ENCODE results near the gene SELENOV.
A peak's percentile ranks its signal among the peaks of the same experiment; 100 is the strongest.
"Not testable (repeated sequence)": the region's sequence is repeated elsewhere in the genome, so short reads cannot be mapped to it uniquely, and the experiment has no call there.

Gene SELENOV, protein sequence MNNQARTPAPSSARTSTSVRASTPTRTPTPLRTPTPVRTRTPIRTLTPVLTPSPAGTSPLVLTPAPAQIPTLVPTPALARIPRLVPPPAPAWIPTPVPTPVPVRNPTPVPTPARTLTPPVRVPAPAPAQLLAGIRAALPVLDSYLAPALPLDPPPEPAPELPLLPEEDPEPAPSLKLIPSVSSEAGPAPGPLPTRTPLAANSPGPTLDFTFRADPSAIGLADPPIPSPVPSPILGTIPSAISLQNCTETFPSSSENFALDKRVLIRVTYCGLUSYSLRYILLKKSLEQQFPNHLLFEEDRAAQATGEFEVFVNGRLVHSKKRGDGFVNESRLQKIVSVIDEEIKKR

DNA sequence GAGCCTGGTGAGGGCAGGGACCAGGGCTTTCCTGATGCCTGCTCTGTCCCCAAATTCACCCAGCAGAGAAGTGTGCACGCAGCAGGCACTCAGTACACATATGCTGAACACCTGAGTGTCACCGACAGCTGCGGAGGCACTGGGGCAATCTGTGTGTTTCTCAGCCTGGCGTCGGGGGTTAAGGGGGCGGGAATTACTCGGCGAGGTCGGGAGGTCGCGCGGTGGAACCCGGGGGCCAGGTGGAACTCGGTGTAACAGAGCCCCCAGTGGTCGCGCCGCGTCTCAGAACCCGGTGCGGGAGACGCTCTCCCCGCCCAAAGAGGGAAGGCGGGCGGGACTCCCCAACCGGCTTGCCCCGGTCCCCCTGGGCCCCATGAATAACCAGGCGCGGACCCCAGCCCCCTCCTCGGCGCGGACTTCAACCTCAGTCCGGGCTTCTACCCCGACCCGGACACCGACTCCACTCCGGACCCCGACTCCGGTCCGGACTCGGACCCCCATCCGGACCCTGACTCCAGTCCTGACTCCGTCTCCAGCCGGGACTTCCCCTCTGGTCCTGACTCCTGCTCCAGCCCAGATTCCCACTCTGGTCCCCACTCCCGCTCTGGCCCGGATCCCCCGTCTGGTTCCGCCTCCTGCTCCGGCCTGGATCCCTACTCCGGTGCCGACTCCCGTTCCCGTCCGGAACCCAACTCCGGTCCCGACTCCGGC lies at the start of gene SELENOV:
Gene SELENOV, plus strand, starts transcription at position 300 of the 711 bp plus-strand sequence. Its CDS starts 74 bp downstream, at position 374.
- DNase-seq: no peak

DNA sequence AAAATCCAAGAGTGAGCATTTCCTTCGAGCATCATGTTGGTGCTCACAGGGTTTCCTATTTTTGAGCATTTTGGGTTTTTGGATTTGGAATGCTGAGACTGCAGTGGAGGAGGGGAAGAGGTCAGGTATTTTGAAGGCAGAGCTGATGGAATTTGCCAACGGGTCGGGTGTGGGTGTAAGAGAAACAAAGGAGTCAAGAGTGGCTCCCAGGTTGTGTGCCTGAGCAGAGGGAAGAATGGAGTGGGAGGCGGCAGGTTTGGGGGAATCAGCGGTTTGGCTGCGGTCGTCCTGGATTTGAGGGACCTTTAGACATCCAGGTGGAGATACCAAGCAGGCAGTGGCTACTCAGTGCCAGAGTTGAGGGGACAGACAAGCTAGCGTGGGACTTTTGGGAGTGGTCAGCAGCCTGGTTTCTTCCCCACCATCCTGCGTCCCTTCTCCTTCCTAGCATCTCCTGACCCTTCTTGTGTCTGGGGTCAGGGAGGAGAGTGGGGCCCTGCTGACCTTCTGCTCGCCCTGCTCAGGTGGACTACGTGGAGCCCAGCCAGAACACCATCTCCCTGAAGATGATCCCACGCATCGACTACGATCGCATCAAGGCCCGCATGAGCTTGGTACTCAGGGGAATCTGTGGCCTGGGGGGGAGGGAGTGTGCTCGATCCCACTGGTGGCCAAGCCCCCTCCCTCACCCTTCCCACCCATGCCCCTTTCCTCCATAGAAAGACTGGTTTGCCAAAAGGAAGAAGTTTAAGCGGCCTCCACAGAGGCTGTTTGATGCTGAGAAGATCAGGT lies 48.8 kb upstream of the SELENOV start:
- DNase-seq: no peak

DNA sequence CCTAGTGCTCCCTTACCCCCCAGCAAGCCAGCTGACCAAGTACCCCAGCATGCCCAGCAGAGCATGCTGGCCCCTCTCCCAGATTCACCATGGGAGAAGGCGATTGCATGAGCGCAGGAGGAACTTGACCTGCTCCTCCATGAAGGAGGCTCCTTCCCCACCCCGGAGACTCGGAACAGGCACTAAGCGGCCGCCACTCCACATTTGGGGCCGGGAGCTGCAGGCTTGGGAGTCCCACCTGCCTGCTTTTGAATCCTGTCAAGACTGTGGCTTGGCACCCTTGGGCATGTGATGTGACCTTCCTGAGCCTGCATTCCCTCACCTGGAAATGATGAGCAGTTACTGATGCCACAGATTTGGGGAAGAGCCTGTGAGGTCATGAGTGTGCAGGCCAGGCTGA lies 47.0 kb upstream of the SELENOV start:
- DNase-seq: no peak

DNA sequence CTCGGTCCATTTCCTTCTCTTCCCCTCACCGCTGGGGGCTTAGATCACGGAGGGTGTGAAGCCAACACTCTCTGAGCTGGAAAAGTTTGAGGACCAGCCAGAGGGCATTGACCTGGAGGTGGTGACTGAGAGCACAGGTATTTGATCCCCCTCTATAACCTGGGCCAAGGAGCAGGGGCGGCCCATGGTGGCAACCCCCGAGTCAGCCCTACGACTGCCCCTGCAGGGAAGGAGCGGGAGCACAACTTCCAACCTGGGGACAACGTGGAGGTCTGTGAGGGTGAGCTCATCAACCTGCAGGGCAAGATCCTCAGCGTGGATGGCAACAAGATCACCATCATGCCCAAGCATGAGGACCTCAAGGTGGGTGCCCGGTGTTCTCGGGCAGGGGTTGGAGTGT lies 45.9 kb upstream of the SELENOV start:
- no peak for DNase-seq

DNA sequence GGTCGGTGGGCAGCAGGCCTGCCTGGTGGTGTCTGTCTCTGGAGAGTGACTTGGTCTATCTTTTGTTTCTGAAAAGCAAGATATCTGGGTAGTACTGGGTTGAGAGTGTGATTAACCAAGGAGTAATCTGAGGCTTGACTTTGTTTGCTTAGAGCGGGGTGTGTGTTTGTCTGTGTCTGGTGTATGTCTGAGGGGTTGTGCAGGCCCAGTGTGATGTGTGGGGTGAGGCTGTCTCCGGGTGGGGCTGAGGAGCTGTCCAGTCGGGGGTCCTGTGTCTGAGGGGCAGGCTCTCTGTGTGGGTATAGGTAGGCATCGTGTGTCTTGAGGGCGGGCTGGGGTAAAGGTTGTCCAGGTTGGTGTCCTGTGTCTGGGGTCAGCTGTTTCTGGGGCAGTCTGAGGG lies 45.4 kb upstream of the SELENOV start:
- DNase-seq: no peak

DNA sequence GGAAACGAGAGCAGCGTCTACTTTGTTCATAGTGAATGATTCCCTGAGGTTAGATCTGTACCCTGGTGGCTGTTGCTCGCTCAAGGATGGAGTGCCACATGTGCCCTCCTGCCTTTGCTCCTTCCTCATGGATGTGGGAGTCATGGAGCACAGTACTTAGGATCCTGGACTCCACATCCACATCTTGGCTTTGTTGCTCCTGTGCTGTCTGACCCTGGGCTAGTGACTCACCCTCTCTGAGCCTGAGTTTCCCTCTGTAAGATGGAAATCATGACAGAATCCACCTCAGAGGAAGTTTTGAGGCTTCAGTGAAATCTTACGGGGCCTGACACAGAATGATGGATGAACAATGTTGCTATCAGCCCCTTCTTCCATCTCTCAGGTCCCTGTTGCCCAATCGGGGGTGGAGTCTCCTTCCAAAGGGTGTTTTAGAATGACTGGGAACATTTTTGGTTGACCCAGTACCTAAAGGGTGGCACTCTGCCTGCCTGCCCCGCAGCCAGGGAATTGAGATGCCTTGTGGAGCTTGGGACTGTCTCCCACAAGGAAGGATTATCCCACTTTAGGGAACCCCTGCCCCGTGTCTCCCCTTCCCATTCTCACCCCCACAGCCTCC lies 44.1 kb upstream of the SELENOV start:
- DNase-seq: no peak

DNA sequence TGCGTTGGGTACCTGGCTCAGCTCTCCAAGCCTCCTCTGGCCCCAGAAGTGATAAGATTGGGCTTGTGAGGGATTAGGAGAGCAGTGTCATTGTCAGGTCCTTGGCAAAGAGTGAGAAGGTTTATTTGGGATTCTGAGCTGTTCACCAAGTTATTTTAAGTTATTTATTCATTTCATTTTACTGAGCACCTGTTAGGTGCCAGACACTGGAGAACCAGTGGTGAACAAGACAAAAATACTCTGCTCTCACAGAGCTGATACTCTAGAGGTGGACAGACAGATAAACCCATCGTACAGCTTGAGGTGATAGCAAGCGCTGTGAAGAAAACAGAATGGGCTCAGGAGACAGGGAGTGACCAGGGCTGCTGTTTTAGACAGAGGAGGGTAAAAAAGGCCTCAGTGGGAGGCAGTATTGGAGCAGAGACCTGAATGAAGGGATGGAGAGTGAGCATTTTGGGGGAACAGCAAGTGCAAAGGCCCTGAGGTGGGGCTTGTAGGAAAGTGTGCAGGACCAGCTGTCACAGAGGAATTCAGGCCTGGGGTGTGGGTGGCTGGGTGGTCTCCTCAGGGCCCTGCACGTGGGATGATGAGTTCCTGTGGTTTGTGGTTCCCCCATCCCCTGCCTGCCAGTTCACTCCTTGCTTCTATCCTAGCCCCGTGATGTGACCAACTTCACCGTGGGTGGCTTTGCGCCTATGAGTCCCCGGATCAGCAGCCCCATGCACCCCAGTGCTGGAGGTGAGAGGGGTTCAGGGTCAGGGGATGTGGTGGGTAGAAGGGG lies 43.0 kb upstream of the SELENOV start:
- no peak for DNase-seq

DNA sequence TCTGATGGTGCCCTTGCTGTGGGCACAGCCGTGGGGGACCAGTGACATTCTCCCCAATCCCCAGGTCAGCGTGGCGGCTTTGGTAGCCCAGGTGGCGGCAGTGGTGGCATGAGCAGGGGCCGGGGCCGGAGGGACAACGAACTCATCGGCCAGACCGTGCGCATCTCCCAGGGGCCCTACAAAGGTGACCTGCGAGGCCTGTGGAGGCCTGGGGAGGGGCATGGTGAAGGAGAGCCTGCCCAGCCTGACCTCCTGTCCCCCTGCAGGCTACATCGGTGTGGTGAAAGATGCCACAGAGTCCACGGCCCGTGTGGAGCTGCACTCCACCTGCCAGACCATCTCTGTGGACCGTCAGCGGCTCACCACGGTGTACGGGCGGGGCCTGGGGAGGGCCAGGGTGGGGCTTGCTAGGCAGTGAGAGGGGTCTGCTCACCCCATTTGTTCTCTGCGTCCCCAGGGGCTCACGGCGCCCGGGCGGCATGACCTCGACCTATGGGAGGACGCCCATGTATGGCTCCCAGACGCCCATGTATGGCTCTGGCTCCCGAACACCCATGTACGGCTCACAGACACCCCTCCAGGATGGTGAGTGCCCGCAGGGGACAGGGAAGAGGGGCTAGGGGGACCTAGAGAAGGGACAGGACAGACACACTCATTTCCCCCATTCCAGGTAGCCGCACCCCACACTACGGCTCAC lies 42.0 kb upstream of the SELENOV start:
- no peak for DNase-seq

DNA sequence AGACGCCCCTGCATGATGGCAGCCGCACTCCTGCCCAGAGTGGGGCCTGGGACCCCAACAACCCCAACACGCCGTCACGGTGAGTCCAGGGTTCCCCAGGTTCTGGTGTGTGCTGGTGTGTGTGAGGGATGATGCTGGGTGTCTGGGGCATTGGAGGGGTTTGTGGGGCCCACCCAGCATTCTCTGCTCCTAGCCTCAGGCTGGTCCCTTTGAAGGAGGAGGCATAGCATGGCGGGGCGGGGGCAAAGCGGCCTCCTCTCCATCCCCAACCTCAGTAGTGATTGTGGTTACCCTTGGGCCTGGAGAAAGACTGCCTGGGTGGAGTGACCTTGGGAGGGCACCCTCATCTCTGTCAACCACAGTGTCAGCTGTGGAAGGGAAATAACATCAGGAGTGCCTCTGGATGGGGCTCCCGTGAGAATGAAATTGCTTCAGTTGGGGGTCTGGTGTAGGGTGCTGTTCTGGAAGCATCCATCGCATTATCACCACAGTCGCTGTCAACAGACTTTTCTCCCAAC lies 41.4 kb upstream of the SELENOV start:
- DNase-seq: no peak

DNA sequence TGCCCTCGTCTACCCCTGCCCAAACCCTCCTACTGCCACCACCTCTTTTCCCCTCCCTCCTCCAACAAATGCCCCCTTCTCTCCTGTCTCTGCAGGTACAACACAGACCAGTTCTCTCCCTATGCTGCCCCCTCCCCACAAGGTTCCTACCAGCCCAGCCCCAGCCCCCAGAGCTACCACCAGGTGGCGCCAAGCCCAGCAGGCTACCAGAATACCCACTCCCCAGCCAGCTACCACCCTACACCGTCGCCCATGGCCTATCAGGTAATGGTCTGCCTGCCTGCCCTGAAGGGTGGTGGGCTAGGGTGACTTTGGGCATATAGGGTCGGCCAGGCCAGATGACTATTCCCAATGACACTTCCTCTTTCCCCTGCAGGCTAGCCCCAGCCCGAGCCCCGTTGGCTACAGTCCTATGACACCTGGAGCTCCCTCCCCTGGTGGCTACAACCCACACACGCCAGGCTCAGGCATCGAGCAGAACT lies 40.8 kb upstream of the SELENOV start:
- DNase-seq: no peak

DNA sequence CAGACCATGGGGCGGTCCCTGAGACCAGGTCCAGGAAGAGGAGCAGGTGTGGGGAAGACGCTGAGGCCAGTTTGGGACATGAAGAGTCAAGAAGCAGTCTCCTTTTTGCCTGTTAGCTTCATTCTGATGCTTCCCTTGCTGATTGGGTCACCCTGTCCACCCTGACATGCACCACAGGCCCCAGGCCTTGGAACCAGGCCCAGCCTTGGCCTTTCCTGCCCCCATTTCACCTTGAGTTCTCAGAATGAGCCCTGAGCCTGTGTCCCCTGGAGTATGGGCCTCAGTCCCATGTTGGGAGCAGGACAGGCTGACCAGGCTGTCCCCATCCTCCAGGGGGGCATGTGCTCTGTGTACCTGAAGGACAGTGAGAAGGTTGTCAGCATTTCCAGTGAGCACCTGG lies 39.2 kb upstream of the SELENOV start:
- no peak for DNase-seq

DNA sequence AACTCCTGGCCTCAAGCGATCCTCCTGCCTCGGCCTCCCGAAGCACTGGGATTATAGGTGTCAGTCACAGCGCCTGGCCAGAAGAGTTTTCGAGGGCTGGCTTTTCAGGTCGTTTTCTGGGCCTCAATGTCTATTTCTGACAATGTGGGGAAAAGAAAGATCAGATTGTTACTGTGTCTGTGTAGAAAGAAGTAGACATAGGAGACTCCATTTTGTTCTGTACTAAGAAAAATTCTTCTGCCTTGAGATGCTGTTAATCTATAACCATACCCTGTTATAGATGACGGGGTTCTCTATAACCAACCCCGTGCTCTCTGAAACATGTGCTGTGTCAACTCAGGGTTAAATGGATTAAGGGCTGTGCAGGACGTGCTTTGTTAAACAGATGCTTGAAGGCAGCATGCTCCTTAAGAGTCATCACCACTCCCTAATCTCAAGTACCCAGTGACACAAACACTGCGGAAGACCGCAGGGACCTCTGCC lies 35.6 kb upstream of the SELENOV start:
- not testable (repeated sequence) for DNase-seq

DNA sequence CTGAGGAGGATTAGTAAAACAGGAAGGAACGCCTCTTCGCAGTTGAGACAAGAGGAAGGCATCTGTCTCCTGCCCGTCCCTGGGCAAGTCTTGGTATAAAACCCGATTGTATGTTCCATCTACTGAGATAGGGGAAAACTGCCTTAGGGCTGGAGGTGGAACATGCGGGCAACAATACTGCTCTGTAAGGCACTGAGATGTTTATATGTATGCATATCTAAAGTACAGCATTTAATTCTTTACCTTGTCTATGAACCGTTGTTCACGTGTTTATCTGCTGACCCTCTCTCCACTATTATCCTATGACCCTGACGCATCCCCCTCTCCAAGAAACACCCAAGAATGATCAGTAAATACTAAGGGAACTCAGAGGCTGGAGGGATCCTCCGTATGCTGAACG lies 35.0 kb upstream of the SELENOV start:
- no peak for DNase-seq

DNA sequence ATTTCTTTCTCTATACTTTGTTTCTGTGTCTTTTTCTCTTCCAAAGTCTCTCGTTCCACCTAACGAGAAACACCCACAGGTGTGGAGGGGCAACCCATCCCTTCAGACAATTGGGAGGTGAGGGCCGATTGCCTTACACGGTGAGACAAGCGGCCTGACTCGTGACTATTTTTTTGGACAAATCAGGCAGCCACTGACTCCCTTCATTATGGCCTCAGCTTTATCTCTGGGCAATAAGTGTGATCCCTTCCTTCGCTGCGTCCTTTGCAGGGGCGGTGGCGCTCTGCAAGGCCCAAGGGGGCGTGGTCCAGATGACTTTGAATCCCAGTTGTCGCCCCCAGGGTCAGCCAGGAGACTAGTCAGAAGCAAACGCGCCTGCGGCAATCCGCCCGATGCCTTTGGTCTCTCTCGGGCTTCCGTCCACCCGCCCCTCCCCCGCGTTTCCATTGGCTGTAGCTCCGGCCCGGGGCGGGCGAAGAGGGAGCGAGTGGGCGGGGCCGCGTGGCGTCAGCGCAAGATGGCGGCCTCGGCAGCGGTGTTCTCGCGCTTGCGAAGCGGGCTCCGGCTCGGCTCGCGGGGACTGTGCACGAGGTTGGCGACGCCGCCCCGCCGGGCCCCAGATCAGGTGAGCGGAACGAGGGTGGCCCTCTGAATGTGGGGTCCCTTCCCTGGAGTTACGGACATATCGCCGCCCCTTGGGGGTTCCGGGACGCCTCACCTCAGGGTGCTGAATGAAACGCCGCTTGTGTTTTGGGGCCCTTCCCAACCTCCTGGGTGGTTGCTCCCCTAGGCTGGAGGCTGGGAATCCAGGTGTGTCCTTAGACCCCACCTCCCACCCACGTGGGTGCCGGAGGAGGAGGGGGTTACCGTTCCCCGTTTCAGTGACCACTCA lies 34.4 kb upstream of the SELENOV start, which contains the start of gene TIMM50:
Gene TIMM50, plus strand, starts transcription at position 502 of the 892 bp plus-strand sequence. Its CDS starts 16 bp downstream, at position 518.
- peak; percentile 87 for DNase-seq

DNA sequence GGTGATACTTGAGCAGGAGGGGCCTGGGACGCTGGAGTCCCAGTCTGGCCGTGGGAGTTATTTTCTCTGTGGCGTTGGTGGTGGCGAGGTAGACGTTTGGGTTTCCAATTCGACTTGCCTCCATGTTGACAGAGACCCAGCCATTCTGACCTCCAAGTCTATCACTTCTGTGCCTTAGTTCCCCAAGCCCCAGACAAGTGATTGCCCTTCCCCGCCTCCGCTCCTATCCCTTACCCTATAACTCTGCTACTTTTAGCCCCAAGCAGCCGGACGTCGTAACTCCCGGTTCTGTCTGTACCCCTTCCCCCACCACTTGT lies 33.8 kb upstream of the SELENOV start:
- DNase-seq: no peak

DNA sequence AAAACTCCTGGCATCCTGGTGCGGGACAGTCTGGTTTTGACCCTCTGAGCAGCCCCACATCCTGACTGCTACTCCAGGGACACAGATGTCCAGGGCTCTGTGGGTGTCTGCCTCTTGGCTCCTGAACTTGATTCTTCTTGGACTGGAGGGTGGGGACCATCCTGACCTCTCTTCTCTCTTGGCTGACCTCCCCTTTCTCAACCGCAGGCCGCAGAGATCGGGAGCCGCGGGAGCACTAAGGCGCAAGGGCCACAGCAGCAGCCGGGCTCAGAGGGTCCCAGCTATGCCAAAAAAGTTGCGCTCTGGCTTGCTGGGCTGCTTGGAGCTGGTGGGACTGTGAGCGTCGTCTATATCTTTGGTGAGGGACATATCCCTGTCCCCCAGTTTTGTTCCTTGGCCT lies 33.3 kb upstream of the SELENOV start:
- no peak for DNase-seq

DNA sequence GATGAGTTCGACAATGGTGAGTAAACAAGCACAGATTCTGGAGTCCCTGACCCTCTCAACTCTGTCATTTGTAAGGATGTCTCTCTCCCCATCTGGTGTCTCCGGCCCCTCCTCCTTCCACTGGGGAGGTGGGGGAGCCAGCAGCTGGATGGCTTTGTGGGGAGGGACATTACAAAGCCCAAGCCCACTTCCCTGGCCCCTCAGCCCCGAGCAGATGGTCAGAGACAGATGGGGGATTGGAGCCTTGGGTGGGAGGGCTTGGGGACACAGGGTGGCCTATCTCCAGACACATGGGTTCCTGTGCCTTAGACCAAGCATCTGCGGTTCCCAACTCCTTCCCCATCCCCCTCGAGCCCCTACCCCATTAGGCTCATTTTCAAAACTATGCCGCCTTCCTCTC lies 31.8 kb upstream of the SELENOV start:
- DNase-seq: no peak

DNA sequence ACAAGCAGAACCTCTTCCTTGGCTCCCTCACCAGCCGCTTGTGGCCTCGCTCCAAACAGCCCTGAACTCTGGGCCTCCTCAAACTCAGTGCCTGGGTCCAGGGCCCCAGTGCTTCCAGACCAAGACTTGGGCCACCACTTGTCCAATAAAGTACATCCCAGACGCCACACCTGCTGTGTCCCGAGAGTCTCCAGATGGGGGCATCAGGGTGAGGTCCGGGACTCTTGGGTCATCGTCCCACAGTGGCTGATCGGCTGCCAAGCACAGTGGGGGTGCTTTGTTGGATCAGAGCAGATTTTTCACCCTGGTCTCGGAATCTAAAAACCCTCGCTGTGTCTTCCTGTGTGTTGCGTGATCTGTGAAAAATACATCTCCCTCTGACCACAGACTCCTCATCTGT lies 25.2 kb upstream of the SELENOV start:
- no peak for DNase-seq

DNA sequence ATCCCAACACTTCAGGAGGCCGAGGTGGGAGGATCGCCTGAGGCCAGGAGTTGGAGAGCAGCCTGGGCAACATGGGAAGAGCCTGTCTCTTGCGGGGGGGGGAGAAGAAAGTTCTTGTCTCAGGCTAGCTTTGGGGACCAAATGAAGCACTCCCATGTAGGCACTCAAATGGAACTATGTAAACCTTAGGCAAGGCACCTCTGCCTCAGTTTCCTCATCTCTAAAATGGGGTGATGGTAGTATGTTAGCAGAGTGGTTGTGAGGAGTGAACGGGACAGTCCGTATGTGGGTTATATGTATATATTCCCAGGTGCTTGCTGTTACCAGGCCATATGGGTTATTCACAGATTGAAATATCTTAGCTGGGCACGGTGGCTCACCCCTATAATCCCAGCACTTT lies 22.7 kb upstream of the SELENOV start:
- no peak for DNase-seq

DNA sequence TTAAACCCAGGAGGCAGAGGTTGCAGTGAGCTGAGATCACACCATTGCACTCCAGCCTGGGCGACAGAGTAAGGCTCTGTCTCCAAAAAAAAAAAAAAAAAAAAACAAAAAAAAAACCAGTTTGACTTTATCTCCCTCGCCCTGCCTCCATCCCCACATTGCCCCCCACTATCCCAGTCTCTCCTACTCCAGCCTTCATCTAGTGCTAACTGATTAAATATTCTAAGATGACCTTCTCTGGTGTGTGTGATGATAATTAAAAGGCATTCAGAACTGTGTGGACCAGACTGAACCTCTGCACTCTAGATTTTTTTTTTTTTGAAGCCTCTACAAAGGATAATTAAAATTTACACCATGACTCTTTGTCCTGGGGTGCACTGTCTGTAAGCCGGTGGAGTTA lies 22.2 kb upstream of the SELENOV start:
- DNase-seq: no peak

All from KG1 (cell line).